ENCODE data around the gene MYO1C. TPM values are rescaled to one million over a fixed set of nuclear protein-coding genes. Genes with fewer than 3 reads are reported as not detected.
"Not testable (repeated sequence)": the region's sequence is repeated elsewhere in the genome, so short reads cannot be mapped to it uniquely, and the experiment has no call there.

MYO1C gene
- total and polyA plus RNA-seq, 8 donors: 45.2 to 158 (median 81.3) TPM

GRCh38 chr17:1452836-1453235 lies 39.6 kb downstream of the MYO1C start:
- DNase-seq: no peak
- TF ChIP-seq POLR2AphosphoS5 (IDR thresholded peaks at IDR 0.05) (no peak), EP300 (IDR thresholded peaks at IDR 0.05) (no peak), POLR2A (IDR thresholded peaks at IDR 0.05) (no peak)
- TF ChIP-seq, protein P1, sequence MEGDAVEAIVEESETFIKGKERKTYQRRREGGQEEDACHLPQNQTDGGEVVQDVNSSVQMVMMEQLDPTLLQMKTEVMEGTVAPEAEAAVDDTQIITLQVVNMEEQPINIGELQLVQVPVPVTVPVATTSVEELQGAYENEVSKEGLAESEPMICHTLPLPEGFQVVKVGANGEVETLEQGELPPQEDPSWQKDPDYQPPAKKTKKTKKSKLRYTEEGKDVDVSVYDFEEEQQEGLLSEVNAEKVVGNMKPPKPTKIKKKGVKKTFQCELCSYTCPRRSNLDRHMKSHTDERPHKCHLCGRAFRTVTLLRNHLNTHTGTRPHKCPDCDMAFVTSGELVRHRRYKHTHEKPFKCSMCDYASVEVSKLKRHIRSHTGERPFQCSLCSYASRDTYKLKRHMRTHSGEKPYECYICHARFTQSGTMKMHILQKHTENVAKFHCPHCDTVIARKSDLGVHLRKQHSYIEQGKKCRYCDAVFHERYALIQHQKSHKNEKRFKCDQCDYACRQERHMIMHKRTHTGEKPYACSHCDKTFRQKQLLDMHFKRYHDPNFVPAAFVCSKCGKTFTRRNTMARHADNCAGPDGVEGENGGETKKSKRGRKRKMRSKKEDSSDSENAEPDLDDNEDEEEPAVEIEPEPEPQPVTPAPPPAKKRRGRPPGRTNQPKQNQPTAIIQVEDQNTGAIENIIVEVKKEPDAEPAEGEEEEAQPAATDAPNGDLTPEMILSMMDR (IDR thresholded peaks at IDR 0.05): no peak
- peak overlapping the region in 3 of 5 donors; percentile 13 to 99 (median 96) for H3K27ac ChIP-seq
- intact Hi-C loops (cut with DNase I; ENCODE audit: low total_unique reads): no loop called here
- no peak overlapping the region for H3K4me3 ChIP-seq
- 43 to 65% (median 54%) methylated on average over 5 of the region's 5 CpGs for WGBS, 5 donors
- no peaks in the 10 kb centered on the region for H3K9me3 ChIP-seq
- H3K27me3 ChIP-seq: no peaks in the 10 kb centered on the region
- peaks cover 0 to 25% (median 4%) of the 10 kb centered on the region in 4 donors for H3K36me3 ChIP-seq
- peaks cover 39 to 82% (median 67%) of the 10 kb centered on the region in 4 donors for H3K4me1 ChIP-seq

- H3K27ac ChIP-seq: peak overlapping the region in 3 of 5 donors; percentile 5 to 36 (median 35)
- H3K36me3 ChIP-seq: peaks cover 0 to 25% (median 4%) of the 10 kb centered on the region in 4 donors
- WGBS, 5 donors: 94 to 98% (median 97%) methylated on average over 17 to 21 of the region's 21 CpGs
- H3K27me3 ChIP-seq; H3K9me3 ChIP-seq; H3K4me3 ChIP-seq; intact Hi-C loops (cut with DNase I; ENCODE audit: low total_unique reads); DNase-seq: not testable (repeated sequence)
- peaks cover 33 to 98% (median 76%) of the 10 kb centered on the region in 4 donors for H3K4me1 ChIP-seq
Observed at GRCh38 chr17:1450261-1450660, 42.2 kb downstream of the MYO1C start.

- no peak overlapping the region for H3K4me3 ChIP-seq
- H3K36me3 ChIP-seq: peaks cover 0 to 25% (median 4%) of the 10 kb centered on the region in 4 donors
- TF ChIP-seq POLR2AphosphoS5 (IDR thresholded peaks at IDR 0.05): no peak
- no peak for TF ChIP-seq POLR2A (IDR thresholded peaks at IDR 0.05)
- TF ChIP-seq, protein P1 (IDR thresholded peaks at IDR 0.05): no peak
- TF ChIP-seq EP300 (IDR thresholded peaks at IDR 0.05): no peak
- no peaks in the 10 kb centered on the region for H3K9me3 ChIP-seq
- DNase-seq: no peak
- intact Hi-C loops (cut with DNase I; ENCODE audit: low total_unique reads): no loop called here
- H3K4me1 ChIP-seq: peaks cover 29 to 98% (median 71%) of the 10 kb centered on the region in 4 donors
- WGBS, 5 donors: 71 to 86% (median 77%) methylated on average over 5 of the region's 5 CpGs
- no peaks in the 10 kb centered on the region for H3K27me3 ChIP-seq
- peak overlapping the region in 4 of 5 donors; percentile 5 to 56 (median 21) for H3K27ac ChIP-seq
Observed at GRCh38 chr17:1449412-1449967, 43.0 kb downstream of the MYO1C start.

DNA sequence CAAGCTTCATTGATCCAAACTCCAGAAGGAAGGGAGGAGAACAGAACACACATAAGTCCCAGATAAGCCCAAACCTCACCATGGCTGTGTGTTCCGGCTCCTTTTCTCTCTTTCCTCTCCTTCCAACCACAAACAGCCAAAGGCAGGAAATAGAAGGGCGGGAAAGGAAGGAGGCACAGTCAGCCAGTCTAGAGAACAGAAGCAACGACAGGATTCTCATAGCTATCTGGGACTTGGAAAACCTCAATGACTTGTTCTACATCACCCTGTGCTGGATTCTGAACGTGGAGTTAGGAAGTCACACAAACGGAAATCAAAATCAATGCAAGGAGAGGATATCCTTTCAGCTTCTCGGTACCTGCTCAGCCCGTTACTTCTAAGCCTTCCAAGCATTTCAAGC lies 45.4 kb downstream of the MYO1C start:
- no peak for DNase-seq
- Histone ChIP-seq H3K9me3 (no peaks in the 10 kb centered on the region), H3K36me3 (peaks cover 0 to 25% (median 0%) of the 10 kb centered on the region in 4 donors), H3K27me3 (no peaks in the 10 kb centered on the region), H3K4me3 (no peak overlapping the region), H3K27ac (peak overlapping the region in 3 of 5 donors; percentile 9 to 56 (median 47)), H3K4me1 (peaks cover 8 to 80% (median 50%) of the 10 kb centered on the region in 4 donors)
- TF ChIP-seq POLR2A (IDR thresholded peaks at IDR 0.05): no peak
- TF ChIP-seq EP300 (IDR thresholded peaks at IDR 0.05): no peak
- TF ChIP-seq, protein P1 (IDR thresholded peaks at IDR 0.05): no peak
- no peak for TF ChIP-seq POLR2AphosphoS5 (IDR thresholded peaks at IDR 0.05)
- intact Hi-C loops (cut with DNase I; ENCODE audit: low total_unique reads): no loop called here
- 58 to 77% (median 67%) methylated on average over 7 of the region's 7 CpGs for WGBS, 5 donors

DNA sequence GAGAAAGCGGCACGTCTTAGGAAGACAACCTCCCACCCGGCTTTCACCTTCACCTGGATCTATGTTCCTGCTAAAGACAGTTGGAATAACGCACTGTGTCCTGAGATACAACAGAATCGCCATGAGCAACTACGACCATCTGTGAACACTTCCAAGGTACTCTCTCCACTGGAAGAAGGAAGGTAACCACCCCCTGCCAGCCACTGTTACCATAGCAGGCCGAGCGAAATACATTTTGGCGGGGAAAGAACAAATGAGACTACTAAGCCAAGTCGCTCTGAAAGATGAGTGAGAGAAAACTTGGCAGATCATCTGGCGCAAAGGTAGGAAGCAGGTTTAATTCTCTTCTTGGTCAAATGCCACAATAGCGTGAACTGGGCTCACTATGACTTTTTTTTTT lies 46.3 kb downstream of the MYO1C start:
- intact Hi-C loops (cut with DNase I; ENCODE audit: low total_unique reads): no loop called here

GRCh38 chr17:1445695-1446094 lies 46.8 kb downstream of the MYO1C start:
- not testable (repeated sequence) for H3K27ac ChIP-seq

More for the DNA sequence above, 46.3 kb downstream of the MYO1C start:
- Histone ChIP-seq H3K27me3 (no peaks in the 10 kb centered on the region), H3K9me3 (no peaks in the 10 kb centered on the region), H3K4me3 (no peak overlapping the region), H3K36me3 (peaks cover 0 to 31% (median 1%) of the 10 kb centered on the region in 4 donors), H3K27ac (peak overlapping the region in 2 of 5 donors; percentile 47 to 56), H3K4me1 (peaks cover 8 to 72% (median 46%) of the 10 kb centered on the region in 4 donors)
- TF ChIP-seq POLR2AphosphoS5 (IDR thresholded peaks at IDR 0.05): no peak
- 89 to 92% (median 91%) methylated on average over 12 of the region's 12 CpGs for WGBS, 5 donors
- DNase-seq: no peak

GRCh38 chr17:1442721-1443120 lies 49.8 kb downstream of the MYO1C start:
- 90 to 98% (median 96%) methylated on average over 6 of the region's 6 CpGs for WGBS, 5 donors
- H3K4me3 ChIP-seq; intact Hi-C loops (cut with DNase I; ENCODE audit: low total_unique reads); H3K9me3 ChIP-seq; H3K27me3 ChIP-seq; H3K27ac ChIP-seq; DNase-seq: not testable (repeated sequence)
- Histone ChIP-seq H3K36me3 (peaks cover 0 to 21% (median 5%) of the 10 kb centered on the region in 4 donors), H3K4me1 (peaks cover 4 to 57% (median 31%) of the 10 kb centered on the region in 4 donors)

More at GRCh38 chr17:1445695-1446094, 46.8 kb downstream of the MYO1C start:
- H3K9me3 ChIP-seq; H3K4me3 ChIP-seq; H3K27me3 ChIP-seq; intact Hi-C loops (cut with DNase I; ENCODE audit: low total_unique reads); DNase-seq: not testable (repeated sequence)
- whole genome bisulfite sequencing, 5 donors: 92 to 96% (median 93%) methylated on average over 4 of the region's 4 CpGs
- H3K36me3 ChIP-seq: peaks cover 0 to 34% (median 4%) of the 10 kb centered on the region in 4 donors
- peaks cover 8 to 67% (median 45%) of the 10 kb centered on the region in 4 donors for H3K4me1 ChIP-seq
